DMS 273 (cell line): ENCODE measurements around the gene HIPK1.
"Not testable (repeated sequence)": the region's sequence is repeated elsewhere in the genome, so short reads cannot be mapped to it uniquely, and the experiment has no call there.

ENCODE experiments used
- DNase-seq: peaks from one replicate; lab custom pipeline; 2025; ENCODE audit not compliant: unreplicated experiment; lab: John Stamatoyannopoulos, UW

Gene HIPK1

DNA sequence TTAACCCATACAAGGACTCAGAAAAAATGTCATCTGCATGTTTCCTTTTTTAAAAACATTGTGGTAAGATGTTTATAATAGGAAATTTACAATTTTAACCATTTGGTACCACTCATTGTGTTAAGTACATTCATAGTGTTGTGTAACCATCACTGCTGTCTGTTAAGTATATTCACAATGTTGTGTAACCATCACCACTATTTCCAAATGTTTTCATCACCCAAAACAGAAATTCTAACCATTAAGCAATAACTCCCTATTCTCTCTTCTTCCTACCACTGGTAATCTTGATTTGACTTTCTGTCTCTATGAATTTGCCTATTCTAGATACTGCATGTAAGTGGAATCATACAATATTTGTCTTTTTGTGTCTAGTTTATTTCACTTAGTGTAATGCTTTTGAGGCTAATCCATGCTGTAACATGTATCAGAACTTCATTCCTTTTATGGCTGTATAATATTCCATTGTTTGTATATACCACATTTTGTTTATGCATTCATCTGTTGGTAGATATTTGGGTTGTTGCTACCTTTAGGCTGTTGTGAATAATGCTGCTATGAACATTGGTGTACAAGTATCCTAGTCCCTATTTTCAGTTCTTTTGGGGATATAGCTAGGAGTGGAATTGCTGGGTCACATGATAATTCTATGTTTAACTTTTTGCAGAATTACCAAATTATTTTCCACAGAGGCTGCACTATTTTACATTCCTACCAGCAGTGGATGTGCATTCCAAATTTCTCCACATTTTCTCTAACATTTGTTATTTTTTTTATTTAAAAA lies 14.1 kb downstream of the HIPK1 start:
- no peak for DNase-seq

DNA sequence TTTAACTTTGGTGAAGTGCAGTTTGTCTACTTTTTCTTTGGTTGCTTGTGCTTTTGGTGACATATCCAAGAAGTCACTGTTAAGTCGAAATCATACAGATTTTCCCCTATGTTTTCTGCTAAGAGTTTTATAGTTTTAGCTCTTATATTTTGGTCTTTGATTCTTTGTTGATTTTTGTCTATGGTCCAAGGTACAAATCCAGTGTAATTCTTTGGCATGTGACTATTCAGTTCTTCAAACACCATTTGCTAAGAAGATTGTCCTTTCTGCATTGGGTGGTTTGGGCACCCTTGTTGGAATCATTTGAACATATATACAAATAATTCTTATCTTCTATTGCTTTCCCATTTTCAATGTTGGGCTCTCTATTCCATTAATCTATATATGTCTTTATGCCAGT lies 16.2 kb downstream of the HIPK1 start:
- no peak for DNase-seq

GRCh38 chr1:113946112-113946511 lies 17.0 kb downstream of the HIPK1 start:
- DNase-seq: no peak

- DNase-seq: peak; percentile 49
Measured at GRCh38 chr1:113946678-113947387, 17.7 kb downstream of the HIPK1 start.

- DNase-seq: no peak
Measured at GRCh38 chr1:113947388-113948107, 18.4 kb downstream of the HIPK1 start.

DNA sequence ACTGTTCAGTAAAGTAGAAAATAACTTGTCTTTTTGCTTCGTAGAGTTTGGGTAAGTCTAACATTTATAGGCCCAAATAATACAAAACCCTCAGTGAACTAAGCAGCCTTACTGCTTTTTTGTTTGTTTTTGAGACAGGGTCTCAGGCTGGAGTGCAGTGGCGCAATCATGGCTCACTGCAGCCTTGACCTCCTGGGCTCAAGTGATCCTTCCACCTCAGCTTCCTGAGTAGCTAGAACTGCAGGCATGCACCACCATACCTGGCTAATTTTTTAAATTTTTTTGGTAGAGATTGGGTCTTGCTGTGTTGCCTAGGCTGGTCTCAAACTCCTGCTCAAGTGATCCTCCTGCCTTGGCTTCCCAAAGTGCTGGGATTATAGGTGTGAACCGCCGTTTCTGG lies 19.0 kb downstream of the HIPK1 start:
- not testable (repeated sequence) for DNase-seq

DNA sequence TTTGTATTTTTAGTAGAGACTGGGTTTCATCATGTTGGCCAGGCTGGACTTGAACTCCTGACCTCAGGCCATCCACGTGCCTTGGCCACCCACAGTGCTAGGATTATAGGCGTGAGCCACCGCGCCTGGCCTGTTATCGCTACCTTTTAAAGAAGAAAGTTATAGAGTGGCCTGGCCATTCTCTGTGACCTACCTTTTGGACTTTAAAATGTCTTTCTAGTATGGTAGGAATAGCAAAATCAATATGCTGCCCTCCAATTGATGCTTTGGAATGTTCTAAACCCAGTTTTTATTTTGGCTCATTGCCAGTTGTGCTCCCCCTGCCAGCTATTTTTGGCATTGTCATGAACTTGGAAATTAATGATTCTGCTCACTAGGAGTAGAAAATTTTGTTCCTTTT lies 19.9 kb downstream of the HIPK1 start:
- peak; percentile 49 for DNase-seq

- DNase-seq: no peak
Measured at GRCh38 chr1:113950908-113951307, 21.8 kb downstream of the HIPK1 start.

DNA sequence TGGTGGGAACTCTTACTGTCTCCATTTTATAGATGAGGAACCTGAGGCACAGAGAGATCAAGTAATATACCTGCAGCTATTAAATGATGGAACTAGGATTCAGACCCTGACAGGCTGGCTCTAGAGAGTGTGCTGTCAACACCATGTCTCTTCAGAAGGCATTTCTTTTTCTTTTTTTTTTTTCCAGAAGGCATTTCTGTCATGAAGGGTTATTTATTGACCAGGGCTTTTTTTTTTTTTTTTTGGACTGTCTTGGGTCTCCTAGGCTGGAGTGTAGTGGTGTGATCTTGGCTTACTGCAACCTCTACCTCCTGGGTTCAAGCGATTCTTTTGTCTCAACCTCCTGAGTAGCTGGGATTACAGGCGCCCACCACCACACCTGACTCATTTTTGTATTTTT lies 22.6 kb downstream of the HIPK1 start:
- no peak for DNase-seq

DNA sequence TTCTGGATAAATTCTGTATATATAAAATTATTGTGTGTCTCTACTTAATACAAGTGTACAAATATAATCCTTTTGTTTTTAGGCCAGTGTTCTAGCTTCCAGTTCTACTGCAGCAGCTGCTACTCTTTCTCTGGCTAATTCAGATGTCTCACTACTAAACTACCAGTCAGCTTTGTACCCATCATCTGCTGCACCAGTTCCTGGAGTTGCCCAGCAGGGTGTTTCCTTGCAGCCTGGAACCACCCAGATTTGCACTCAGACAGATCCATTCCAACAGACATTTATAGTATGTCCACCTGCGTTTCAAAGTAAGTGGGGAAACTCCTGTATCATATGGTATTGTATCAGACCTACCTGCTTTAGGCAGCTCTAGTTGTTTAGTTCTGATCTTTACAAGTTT lies 28.9 kb downstream of the HIPK1 start:
- no peak for DNase-seq

DNA sequence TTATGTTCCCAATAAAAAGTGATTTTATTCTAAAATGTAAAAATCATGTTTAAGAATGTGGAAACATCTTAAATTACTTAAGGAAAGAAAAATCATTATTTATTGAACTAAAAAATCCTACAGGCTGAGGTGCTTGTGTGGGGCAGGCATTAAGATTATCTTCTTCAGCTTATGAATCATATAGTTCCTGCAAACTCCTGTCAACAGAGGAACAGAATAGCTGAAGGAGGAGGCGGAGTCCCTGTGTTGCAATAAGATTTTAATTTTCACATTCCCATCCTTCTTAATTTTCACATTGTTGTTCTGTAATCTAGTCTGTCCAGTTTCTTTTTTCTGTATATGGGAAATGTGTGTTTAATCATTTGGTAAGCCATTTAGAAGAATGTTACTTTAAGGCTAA lies 29.6 kb downstream of the HIPK1 start:
- DNase-seq: no peak

DNA sequence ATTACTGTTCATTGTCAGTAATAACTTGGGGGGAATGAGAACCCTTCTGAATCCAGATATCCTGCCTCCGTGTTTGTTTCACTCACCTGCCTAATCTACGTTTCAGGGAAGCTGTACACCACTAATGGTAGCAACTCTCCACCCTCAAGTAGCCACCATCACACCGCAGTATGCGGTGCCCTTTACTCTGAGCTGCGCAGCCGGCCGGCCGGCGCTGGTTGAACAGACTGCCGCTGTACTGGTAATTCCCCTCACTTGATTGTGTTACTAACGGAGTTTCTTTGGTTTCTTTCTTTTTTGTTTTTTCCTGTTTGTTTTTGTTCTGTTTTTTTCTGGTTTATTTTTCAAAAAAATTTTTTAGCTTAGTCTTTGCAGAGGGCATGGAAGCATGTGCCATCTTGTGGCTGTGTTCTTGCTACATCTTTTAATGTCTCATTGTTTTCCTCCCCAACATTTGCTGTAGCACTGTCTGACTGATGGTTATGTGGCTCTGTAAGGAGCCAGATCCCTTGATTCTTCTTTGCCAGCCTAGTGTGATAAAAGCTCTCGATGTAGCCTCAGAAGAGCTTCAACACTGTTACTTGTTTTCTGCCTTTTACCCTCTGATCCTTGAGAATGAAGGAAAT lies 34.3 kb downstream of the HIPK1 start:
- DNase-seq: no peak

DNA sequence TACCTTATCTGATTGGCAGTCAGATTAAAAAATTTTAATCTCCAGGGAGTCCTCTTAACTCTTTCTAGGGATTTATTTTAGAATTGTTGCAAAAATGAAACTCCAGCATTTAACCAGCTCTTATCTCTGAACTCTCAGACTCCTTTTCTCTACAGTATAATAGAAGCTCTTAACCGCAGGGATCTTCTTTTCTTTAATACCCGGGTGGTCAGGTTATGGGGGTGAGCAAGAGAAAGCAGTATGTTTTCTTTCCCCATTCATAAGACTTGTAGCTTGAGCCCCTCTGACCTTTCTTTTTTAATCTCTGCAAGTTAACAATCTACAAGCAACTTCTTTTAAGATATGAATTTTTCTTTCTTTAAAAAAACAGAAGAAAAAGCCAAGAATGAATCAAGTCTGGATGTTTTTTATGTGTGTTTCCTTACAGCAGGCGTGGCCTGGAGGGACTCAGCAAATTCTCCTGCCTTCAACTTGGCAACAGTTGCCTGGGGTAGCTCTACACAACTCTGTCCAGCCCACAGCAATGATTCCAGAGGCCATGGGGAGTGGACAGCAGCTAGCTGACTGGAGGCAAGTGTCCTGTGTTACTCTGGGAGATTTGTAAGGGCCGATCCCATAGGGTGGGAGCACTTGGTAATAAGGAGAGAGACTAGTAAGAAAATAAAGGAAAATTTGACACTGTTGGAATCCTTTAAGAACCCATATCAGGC lies 36.7 kb downstream of the HIPK1 start:
- DNase-seq: no peak

DNA sequence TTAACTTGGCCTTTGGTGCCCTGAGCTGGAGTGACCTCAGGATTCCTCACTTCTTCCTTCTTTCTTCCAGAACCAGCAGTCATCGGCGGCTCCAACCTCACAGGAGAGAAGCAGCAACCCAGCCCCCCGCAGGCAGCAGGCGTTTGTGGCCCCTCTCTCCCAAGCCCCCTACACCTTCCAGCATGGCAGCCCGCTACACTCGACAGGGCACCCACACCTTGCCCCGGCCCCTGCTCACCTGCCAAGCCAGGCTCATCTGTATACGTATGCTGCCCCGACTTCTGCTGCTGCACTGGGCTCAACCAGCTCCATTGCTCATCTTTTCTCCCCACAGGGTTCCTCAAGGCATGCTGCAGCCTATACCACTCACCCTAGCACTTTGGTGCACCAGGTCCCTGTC lies 43.8 kb downstream of the HIPK1 start:
- DNase-seq: no peak

DNA sequence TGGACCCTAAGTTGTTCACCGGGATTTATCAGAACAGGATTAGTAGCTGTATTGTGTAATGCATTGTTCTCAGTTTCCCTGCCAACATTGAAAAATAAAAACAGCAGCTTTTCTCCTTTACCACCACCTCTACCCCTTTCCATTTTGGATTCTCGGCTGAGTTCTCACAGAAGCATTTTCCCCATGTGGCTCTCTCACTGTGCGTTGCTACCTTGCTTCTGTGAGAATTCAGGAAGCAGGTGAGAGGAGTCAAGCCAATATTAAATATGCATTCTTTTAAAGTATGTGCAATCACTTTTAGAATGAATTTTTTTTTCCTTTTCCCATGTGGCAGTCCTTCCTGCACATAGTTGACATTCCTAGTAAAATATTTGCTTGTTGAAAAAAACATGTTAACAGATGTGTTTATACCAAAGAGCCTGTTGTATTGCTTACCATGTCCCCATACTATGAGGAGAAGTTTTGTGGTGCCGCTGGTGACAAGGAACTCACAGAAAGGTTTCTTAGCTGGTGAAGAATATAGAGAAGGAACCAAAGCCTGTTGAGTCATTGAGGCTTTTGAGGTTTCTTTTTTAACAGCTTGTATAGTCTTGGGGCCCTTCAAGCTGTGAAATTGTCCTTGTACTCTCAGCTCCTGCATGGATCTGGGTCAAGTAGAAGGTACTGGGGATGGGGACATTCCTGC lies 46.2 kb downstream of the HIPK1 start:
- DNase-seq: no peak

GRCh38 chr1:113976609-113977278 lies 47.6 kb downstream of the HIPK1 start:
- peak; percentile 35 for DNase-seq

GRCh38 chr1:113977906-113978305 lies 48.8 kb downstream of the HIPK1 start:
- DNase-seq: no peak

DNA sequence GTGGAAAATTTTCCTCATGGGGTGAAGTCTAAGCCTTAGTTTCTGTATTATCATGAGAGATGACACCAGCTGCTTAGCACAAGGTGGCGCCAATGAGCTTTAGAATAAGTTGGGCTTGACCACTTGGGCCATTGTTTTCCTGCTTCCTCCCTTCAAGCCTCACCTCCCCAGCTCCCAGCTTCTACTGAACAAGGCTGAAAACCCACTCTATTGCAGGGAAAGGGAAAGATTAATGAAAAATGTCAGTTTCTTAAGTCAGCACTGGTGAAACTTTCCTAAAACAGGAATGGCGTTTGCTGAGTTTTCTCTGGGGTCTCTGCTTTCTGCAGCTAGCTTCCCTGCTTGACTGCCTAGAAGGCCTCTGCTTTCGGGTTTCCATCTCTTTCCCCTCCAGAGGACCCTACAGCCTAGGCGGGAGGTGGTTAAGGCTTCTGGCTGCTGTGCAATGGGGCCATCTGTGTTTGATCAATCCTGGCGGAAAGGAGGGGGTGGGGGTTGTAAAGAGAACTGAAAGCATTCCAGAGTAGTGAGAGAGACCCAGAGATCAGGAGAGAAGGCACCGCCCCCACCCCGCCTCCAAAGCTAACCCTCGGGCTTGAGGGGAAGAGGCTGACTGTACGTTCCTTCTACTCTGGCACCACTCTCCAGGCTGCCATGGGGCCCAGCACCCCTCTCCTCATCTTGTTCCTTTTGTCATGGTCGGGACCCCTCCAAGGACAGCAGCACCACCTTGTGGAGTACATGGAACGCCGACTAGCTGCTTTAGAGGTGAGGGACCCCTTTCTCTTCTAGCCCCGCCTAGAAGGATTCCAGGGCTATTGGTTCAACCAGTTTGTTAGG lies 50.0 kb downstream of the HIPK1 start, which contains the start of gene OLFML3:
OLFML3 (plus strand) TSS at position 612 of the 840 bp plus-strand sequence; CDS start at position 655, 43 bp downstream.
- DNase-seq: peak; percentile 88

GRCh38 chr1:113980110-113980509 lies 51.0 kb downstream of the HIPK1 start:
- DNase-seq: peak; percentile 37
